ENCODE results near the gene GLI1.
"Not testable (repeated sequence)": the region's sequence is repeated elsewhere in the genome, so short reads cannot be mapped to it uniquely, and the experiment has no call there.

Gene GLI1

DNA sequence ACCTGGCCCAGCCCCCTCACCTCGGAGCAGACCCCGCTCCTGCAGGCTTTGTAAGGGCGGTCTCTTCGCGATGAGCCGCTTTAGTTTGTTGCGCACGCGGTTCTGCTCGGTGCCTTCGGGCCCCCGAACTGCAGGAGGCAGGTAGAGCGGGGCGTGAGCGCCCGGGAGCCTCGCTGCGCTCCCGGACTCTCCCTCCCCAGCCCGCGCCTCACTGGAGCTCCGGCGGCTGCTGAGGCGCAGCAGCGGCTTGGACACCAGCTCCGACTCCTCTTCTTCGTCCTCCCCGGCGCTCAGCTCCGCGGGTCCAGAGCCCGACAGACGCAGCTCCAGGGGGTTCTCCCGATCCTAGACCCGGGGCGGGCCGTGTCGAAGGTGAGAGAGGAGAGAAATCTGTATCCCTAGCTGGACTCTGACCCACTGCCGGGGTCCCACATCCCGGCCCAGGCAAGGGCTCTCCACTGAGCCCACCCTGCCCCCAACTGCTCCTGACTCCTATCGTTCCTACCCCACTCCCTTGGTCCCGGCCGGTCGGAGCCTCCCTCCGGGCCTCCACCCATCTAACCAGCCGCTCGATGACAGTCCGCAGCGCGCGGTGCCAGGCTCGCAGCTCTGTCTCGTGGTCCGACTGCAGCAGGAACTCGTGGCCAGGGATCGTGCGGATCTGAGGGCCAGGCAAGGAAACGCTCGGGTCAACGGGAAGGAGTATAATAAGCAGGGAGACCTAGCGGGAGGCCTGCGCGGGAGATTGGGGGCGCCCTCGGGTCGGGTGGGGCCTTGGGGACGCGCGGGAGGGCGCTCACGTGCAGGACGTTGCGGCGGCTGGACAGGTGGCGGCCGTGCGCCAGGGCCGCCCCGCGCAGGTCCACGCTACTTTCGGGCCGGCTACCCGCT, 15.9 kb downstream of the GLI1 start:
- DNase-seq (ENCODE audit: low read depth, low spot score) = no peak

DNA sequence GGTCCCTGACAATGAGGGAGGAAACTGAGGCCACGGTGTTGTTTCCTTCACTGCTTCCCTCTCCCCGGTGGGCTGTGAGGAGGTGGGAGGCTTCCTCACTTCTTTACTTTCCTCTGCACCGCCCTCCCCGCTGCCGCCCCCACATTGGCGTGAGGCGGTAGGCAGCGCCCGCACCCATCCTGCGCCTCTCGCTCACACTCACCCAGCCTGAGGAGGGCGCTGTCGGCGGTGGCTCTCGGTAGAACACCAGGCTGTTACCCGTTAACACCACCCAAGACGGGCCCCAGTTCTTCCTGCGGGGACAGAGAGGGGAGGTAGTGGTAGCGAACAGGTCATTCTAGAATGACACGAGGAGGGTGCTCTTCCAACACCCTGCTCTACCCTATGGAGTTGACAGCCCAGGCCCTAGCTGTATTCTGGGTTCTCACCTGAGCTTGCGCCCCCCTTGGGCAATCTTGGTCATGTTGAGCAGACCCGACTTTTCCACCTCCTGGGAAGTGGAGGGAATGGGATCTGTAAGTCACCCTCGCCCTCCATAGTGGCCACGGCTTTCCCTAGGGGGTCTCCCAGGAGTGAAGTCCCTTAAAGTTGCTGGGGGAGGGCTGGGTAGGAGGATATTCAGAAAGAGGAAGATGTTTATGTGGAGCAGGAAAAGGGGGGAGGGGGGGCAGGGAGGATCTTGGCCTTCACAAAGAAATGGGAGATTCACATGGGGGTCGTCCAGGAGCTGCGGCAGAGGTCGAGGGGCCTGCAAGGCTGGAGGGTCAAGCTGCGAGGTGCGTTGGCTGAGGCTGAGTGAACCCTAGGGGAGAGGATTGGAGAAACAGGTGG, 16.8 kb downstream of the GLI1 start:
- peak; percentile 57 for DNase-seq (ENCODE audit: low read depth, low spot score)

DNA sequence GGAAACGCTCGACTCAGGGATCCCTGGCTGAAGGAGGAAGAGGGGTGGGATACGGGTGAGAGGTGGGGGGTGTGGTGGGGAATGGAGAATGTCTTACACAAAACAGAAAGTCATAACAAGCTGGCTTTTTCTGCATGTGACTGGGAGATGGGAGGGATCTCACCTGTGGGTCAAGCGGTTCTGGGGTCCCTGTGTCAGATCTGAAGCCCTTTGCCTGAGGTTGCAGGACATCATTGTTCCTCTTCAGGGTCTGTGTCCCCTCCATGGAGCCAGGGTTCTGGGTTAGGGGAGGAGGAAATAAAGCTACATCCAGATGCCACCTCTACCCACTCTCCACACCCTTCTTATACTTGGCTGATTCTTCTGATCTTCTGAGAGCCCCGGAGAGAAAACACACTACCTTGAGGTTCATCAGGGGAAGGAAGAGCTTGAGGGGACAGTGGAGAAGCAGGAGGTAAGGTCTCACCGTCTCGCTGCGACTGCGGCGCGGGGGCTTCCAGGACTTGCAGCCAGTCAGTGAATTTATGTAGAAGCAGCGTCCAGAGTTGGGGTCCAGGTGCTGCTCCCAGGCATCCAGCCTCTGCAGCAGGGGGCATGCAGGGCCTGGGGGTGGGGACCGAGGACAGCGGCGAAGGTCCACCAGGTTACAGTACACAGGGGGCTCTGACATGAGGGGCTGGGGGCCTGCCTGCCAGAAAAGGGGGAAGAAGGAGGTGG, 17.6 kb downstream of the GLI1 start:
- no peak for DNase-seq (ENCODE audit: low read depth, low spot score)

DNA sequence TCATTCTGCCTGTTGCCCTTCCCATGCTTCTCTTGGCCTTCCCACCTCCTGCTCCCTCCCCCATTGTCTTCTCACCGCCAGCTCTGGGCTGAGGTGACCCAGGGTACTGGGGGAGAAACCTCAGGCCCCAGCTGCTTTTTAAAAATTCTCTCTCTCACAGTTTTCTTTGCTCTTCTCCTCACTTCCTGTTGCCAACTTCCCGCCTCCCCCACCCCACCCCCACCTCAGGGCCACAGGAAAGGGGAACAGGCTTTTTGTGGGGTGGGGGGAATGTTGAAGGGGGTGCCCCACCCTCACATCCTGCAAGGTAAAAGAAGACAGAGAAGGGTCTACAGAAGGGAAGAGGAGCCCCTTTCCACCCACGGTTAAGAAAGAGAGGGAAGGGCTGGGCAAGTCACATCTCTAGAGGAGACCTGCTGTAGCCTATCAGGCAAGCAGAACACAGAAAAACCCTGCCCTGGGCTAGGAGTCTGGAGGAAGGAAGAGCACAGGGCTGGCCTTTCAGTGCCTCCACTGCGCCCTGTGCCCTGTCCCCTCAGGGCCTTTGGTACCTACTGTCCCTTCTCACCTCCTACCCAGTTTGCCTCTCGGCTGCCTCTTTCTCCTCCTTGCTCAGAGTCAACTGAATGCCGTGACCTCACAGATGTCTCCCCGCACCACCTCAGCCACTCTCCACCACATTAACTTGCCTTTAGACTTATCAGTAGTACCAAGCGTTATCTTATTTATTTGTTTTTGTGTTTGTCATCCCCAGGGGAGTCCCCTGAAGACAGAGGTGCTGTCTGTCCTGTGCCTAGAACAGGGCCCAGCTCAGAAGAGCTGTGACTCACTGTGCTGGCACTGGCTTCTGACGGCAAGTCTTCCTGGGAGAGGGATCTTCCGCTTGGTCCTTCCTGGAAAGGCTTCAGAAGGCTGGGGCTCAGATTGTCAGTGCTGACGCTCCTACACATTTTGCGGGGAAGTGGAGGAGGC, 18.4 kb downstream of the GLI1 start:
- no peak for DNase-seq (ENCODE audit: low read depth, low spot score)

DNA sequence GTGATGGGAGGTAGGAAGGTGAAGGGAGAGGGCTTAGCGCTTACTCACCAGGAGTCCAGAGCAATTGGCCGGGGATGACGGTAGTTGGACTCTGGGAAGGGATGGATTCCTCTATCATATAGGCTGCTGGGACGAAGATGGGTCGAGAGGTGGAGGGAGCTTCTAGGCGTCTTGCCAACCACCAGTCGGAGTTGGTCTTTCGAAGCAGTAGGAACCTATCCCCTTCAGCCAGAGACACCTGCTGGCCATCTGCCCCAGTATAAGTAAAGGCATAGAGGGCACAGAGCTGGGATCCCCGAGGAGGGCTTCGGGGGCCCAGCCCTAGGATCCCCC, 19.4 kb downstream of the GLI1 start:
- DNase-seq (ENCODE audit: low read depth, low spot score) = no peak

DNA sequence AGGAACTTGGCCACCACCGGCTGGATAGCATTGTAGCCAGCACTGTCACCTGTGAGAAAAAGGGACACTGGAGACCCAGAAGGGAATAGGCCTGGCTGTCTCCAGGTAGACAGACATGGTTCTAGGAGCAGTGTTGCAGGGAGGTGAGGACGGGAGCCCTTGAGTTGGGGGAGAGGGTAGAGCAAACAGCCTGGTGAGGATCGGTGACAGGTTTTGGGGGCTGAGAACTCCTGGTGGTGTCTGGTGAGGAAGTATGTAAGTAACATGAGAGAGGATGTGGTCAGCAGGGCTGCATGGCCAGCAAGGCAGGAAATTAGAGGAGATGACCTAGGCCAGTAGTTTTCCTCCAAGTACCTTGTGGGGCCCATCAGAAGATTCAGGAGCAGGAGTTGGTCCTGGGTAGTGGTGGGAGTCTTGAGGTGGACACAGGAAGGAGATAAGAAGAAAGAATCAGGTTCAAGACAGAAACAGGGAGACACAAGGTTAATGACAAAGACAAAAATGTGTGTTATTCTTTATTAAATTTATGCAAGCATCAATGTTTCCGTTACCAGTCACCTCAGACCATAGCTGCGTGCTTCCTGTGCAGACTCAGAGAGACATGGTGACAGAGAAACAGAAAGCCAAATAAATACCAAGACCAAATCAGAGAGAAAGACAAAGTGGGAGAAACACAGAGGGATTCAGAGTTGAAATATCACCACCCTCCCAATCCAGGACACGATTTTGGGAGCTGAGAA, 20.0 kb downstream of the GLI1 start, which contains the start of gene ARHGAP9:
Gene ARHGAP9 (minus strand): TSS at position 491 of the 740 bp plus-strand sequence. CDS start 460 bp downstream, at position 31.
- no peak for DNase-seq (ENCODE audit: low read depth, low spot score)

DNA sequence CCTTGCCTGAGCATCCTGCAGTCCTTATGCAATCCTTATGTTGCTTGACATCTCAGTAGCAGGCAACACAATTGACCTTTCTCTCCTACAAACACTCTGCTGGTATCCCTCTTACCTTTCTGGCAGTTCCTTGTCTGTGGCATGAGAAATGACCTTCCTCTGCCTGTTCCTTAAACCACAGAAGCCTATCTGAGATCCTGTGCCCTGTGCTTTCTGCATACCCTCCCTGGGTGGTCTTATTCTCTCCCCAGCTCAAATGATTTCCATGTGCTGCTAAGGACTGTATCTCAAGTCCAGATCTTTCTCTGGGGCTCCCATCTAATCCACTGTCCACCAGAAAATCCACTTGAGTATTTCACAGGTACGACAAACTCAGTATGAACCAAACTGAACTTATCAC, 22.1 kb downstream of the GLI1 start:
- DNase-seq (ENCODE audit: low read depth, low spot score) = no peak

DNA sequence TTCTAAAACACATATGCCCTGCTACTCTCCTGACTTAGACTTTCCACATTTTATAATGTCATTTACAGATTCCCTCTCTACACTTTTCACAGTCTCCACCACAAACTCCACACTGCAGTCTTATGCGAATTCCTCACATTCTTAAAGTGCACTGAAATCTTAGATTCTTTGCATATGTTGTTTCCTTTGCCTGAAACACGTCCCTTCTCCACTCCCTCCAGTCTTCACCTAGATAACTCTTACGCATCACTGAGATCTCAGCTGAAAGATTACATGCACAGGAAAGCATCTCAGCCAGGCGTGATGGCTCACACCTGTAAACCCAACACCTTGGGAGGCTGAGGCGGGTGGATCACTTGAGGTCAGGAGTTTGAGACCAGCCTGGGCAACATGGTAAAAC, 23.9 kb downstream of the GLI1 start:
- no peak for DNase-seq (ENCODE audit: low read depth, low spot score)

DNA sequence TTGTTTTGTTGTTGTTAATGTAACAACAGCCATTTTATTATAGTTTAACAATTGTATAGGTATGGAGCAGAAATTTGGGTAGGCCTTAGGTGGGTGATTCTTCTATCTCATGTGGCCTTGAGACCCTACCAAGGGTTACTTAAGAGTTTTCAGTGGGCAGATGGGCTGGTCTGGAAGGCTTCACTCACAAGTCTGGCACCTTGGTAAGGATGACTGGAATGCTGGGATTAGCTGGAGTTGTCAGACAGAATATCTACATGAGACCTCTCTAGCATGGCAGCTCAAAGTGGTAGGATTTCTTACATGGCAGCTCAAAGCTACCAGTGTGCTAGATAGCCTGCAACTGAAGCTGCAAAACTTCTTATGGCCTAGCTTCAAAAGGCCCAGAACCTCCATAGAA, 26.1 kb downstream of the GLI1 start:
- no peak for DNase-seq (ENCODE audit: low read depth, low spot score)

DNA sequence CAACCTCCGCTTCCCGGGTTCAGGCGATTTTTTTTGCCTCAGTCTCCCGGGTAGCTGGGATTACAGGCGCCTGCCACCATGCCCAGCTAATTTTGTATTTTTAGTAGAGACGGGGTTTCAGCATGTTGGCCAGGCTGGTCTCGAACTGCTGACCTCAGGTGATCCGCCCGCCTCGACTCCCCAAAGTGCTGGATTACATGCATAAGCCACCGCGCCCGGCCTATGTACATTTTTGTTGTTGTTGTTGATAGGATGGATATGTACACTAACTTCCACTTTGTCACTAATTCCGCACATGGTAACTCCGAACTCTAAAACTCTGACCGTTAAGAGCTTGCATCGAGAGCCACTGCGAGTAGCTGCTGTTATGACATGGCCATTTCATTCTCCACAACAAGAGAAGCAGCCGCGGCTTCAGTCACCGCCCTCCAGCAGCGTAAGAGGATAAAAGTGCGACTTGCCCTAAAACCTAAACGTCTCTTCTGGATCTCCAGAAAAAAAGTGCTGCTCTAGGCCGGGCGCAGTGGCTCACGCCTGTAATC, 27.5 kb downstream of the GLI1 start:
- DNase-seq (ENCODE audit: low read depth, low spot score) = no peak

DNA sequence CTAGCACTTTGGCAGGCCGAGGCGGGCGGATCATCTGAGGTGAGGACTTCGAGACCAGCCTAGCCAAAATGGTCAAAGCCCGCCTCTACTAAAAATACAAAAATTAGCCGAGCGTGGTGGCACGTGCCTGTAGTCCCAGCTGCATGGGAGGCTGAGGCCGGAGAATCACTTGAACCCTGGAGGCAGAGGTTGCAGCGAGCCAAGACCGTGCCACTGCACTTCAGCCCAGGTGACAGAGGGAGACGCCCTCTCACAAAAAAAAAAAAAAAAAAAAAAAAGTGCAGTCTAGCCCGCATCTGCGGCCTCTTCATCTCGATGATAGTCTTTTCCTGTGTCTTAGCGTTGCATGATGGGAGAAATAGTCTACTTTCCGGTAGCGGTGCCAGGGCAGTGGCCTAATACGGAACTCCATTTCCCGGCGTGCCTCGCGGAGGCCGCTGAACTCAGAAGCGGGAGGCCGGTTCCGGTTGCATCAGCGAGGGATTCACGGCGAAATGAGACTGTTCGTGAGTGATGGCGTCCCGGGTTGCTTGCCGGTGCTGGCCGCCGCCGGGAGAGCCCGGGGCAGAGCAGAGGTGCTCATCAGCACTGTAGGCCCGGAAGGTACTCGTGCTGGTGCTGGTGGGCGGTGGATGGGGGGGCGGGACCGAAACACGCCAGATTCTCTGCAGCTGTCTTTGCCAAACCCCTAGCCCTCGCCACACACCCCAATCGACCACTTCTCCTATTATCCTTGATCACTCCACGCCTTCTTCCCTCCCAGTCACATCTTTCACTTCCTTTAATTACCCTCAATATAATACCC, 28.2 kb downstream of the GLI1 start, which contains the start of gene MARS1:
Gene MARS1 (plus strand): TSS at position 472 of the 805 bp plus-strand sequence. CDS start 23 bp downstream, at position 495.
- peak; percentile 86 for DNase-seq (ENCODE audit: low read depth, low spot score)

DNA sequence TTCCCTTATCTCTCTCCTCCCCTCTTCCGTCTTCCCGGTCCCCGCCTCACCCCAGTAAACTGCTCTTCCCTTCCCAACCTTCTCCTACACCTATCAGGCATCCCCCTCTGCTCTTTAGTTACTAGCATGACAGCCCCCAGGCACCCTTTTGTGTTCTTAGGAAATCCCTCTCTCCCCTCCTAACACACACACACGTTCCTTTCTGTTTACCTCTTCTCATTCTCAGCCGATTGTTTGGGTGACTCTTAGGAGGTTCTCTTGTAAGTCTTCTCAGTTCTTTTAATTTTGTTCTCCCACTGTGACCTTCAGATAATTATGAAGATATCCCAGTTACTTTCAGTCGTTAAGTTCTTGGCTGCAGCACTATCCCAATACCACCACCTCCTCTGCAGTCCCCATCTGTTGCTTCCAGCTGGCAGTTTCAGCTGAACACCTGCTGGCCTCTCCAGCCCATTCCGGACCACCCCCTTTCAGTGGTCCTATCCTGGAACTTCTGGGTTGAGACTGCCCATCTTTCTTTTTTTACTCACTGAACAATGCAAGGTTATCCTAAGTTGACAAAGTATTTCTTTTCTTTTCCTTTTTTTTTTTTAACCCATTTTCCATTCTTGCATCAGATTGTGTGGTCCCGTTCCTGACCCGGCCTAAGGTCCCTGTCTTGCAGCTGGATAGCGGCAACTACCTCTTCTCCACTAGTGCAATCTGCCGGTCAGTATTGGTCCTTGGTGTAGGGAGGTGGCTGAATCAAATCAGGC, 29.0 kb downstream of the GLI1 start:
- no peak for DNase-seq (ENCODE audit: low read depth, low spot score)

DNA sequence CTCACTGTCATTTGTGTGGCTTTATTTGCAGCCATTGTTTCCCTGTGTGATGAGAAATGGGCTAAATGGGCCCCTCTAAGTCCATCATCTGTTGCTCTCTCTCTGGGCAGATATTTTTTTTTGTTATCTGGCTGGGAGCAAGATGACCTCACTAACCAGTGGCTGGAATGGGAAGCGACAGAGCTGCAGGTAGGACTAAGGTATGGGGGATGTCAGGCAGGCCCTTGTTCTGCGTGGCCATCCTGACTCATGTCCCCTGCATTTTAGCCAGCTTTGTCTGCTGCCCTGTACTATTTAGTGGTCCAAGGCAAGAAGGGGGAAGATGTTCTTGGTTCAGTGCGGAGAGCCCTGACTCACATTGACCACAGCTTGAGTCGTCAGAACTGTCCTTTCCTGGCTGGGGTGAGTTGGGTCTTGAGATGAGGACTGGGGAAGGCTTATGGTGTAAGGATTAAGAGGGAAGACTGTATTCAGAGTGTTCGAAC, 29.6 kb downstream of the GLI1 start:
- DNase-seq (ENCODE audit: low read depth, low spot score) = no peak

DNA sequence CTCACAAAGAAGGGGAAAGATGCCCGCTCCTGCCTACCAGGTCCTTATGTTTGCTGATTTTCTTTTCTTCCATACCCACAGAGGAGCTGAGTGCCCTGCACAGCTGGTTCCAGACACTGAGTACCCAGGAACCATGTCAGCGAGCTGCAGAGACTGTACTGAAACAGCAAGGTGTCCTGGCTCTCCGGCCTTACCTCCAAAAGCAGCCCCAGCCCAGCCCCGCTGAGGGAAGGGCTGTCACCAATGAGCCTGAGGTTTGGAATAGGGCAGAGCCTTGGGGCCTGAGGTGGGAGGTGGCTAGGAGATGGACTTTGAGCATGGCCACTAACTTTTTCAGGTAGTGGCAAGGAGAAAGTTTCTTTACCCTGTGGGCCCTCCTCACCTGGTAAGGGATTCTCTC, 30.5 kb downstream of the GLI1 start:
- no peak for DNase-seq (ENCODE audit: low read depth, low spot score)

DNA sequence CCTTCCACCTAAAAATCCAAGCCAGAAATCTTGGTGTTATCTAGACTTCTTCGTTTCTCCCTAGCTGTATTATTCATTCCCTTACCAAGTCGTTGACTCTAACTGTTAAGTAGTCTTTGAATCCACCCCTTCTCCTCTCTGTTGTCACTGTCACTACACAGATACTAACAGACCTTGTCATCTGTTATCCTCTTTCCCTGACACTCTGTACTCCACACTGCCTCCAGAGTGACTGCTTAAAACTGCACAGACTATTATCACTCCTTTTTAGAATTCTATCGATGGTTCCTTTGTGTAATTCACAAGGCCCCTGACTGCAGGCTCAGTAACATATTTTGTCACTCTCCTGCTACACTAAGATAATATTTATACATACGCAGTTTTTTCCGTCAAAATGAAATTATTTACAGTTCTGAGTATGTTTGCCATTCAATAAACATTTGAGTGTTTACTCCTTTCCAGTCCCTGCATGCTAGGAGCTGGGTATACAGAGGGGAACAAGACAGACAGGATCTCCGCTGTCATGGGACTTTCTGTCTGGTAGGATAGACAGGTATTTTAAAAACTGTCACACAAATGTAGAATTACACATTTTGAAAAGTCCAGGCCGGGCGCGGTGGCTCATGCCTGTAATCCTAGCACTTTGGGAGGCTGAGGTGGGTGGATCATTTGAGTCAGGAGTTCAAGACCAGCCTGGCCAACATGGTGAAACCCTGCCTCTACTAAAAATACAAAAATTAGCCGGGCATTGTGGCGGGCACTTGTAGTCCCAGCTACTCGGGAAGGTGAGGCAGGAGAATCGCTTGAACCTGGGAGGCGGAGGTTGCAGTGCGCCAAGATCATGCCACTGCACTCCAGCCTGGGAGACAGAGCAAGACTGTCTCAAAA, 32.1 kb downstream of the GLI1 start:
- DNase-seq (ENCODE audit: low read depth, low spot score) = no peak

DNA sequence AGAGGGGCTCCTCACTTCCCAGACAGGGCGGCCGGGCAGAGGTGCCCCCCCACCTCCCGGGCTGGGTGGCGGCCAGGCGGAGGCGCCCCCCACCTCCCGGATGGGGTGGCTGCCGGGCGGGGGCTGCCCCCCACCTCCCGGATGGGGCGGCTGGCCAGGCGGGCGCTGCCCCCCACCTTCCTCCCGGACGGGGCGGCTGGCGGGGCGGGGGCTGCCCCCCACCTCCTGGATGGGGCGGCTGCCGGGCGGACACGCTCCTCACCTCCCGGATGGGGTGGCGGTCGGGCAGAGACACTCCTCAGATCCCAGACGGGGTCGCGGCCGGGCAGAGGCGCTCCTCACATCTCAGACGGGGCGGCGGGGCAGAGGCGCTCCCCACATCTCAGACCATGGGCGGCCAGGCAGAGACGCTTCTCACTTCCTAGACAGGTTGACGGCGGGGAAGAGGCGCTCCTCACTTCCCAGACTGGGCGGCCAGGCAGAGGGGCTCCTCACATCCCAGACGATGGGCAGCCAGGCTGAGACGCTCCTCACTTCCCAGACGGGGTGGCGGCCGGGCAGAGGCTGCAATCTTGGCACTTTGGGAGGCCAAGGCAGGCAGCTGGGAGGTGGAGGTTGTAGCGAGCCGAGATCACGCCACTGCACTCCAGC, 35.6 kb downstream of the GLI1 start:
- DNase-seq (ENCODE audit: low read depth, low spot score) = not testable (repeated sequence)

DNA sequence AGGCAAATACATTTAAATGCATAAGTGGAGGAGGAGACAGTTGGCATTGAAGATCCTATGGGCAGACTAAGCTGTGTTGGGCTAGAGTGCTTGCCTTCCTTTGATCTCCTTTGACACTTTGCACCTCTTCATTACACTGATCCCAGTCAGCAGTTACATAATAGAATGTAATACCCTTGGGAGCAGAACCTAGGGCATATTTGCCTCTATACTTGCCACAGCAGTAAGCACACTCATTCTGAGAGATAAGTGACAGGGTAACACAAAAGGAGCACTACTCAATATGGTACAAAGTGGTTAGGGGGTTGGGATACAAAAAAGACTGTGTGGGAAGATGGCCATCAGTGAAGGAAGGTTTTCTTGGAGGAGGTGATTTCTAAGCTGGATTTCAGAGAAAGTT, 37.2 kb downstream of the GLI1 start:
- DNase-seq (ENCODE audit: low read depth, low spot score) = no peak

All from activated naive CD8-positive, alpha-beta T cell treated with anti-CD3 and anti-CD28 coated beads, Interleukin-2, amount 50 U/mL, for 16 hours (primary cell).